NCI-H2196 treated with DMSO at 0.1 percent for 48 hours (cell line): ENCODE results near the gene MIER1.
"Not testable (repeated sequence)": the region's sequence is repeated elsewhere in the genome, so short reads cannot be mapped to it uniquely, and the experiment has no call there.

Experiments used
- DNase-seq: peaks from one replicate; lab custom pipeline; 2025; ENCODE audit not compliant: unreplicated experiment; lab: John Stamatoyannopoulos, UW

MIER1 gene

DNA sequence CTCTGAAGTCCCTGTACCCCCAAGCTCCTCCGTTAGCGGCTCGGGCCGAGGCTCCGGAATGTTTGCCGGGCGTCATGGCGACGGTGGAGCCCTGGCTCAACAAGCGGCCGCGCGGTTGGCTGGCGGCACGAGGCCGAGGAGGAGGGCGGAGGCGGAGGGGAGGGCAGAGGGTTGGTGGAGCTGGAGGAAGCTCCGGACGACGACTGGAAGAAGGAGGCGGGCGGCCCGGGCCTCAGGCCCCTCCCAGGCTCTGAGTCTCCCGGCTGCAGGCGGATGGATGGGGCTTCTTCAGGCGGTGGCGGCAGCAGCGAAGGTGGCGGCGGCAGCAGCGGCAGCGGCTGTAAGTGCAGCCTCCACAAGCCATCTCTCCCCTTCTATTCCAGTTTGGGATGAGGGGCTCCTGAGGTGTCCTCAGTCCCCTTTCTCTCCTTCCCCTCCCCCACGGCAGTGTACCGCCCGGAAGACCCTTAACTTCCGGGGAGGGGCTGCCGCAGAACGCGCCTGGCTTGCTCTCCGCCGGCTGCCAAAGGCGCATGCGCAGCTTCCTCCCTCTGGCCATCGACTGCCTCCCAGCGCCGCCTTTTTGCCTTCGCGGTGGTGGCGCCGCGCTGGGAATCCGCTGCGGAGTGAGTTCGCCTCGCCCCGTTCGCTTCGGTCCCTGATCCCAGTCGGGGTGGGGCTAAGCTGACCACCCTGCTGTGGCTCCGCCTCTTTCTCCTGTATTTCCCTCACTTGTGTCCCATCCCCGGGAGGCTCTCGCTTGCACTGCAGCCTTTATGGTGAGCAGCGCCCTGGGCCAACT is at the start of gene MIER1, which contains the start of gene DNAI4:
Gene MIER1 (plus strand): TSS at position 235 of the 802 bp plus-strand sequence. CDS start 39 bp downstream, at position 274.
Gene DNAI4 (minus strand): TSS at position 101 of the 802 bp plus-strand sequence. CDS start 25 bp downstream, at position 76.
- DNase-seq: peak; percentile 98

GRCh38 chr1:66876664-66877063 is 48.1 kb upstream of the MIER1 start:
- DNase-seq: no peak

DNA sequence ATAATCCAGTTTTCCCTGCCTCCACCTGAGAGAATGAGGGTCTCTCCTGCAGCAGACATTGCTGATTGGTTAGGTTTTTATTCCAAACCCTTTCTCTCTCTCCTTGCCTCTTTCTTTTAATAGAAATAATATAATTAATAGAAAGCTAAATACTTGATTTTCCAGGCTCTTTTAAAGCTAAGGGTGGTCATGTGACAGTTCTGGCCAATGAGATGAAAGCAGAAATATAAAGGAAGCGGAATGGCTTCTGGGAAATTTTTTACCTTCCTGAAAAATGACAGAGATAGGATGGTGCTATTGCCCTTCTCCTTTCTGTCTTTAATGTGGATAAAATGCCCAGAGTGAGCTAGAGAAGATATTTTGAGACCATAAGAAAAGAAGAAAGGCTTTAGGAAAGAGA is 35.8 kb upstream of the MIER1 start:
- no peak for DNase-seq

DNA sequence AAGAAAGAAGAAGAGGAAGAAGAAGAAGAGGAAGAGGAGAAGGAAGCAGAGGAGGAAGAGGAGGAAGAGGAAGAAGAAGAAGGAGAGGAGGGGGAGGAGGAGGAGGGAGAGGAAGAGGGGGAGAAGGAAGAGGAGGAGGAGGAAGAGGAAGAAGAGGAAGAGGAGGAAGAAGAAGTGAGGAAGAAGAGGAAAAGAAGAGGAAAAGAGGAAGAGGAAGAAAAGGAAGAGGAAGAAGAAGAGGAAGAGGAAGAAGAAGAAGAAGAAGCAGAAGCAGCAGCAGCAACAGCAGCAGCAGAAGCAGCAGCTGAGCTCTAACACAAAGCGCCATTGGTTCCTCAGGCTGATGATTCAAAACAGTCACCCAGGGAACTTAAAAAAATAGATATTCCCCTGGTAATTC is 34.2 kb upstream of the MIER1 start:
- no peak for DNase-seq

- DNase-seq: no peak
Observed at GRCh38 chr1:66893712-66894111, 31.1 kb upstream of the MIER1 start.

DNA sequence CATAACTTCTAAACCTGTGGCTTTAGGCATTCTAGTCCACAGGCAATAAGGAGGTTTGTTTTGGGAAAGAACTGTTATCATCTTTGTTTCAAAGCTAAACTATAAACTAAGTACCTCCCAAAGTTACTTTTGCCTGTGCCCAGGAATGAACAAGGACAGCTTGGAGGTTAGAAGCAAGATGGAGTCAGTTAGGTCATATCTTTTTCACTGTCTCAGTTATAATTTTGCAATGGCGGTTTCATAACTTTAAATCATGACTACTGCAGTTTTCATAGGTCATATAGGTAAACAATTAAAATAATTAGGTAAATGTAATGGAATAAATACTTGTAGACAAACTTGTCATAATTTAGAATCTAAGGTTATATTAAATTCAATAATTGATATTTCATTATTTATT is 9.6 kb upstream of the MIER1 start:
- DNase-seq: not testable (repeated sequence)

DNA sequence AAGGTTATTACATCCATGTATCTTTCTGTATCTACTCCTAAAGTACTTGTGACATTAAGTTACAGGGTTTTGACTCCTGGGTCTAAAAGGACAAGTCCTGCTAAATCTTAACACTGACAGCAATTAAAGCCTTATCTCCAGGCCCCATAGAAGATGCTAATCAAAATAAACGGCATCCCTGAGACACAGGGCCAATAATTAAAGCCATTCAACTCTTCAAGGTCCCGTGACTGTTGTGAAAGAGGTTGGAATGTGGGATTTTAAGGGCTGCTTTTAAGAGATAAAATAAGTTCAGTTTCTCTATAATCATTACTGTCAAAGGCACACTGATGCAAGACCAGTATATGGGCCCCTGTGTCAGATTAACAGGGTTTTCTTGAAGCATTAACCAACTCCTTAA is 8.5 kb upstream of the MIER1 start:
- no peak for DNase-seq

DNA sequence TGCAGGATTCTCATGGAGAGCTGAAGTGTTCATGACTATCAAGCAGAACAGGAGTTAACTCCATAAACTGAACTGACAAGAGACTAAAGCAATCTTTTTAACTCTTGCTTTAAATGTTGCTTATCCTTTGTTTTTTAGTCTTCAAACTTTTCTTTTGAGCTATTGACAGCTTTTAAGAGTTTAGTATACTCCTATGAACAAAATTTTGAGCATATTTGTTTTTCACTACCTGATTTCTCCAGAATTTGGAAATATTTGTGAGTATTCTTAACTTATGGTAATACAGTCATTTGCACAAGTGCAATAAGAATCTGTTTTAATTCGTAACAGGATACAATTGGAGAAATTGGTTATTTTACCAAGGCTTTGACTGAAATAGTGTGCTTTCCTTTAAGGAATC is 7.3 kb upstream of the MIER1 start:
- DNase-seq: no peak

DNA sequence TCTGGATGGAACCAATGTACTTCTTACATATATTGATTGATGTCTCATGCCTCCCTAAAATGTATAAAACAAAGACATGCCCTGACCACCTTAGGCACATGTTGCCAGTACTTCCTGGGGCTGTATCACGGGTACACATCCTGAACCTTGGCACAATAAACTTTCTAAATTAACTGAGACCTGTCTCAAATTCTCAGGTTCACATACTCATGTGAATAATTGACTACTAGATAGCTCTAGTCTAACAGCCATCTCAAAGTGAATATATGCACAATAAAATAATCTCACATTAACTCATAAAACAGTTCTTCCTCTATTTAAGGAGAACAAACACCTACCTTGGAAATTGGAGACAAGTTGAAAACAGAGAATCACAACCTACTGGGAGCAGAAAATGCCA is 5.7 kb upstream of the MIER1 start:
- DNase-seq: no peak

GRCh38 chr1:66919828-66920227 is 5.0 kb upstream of the MIER1 start:
- DNase-seq: no peak

DNA sequence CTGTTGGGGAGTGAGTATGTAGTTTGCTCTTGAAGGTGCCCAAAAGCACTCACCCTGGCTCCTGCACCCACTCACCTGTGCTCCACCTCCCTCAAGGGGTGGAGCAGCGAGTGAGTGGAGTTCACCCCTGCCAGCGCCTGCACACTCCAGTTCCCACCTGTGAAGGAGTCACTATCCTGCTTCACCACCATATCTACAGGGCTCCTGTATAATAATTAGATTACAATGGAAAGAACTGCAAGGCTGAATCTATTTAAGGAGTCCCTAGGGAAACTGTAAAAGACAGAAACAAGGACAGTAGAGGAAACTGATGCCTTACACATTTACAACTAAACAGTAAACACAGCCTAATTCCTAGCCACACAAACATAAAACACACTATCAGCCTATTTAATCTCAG is 4.2 kb upstream of the MIER1 start:
- no peak for DNase-seq

- DNase-seq: no peak
Observed at GRCh38 chr1:66925558-66925910, 744 bp downstream of the MIER1 start.

GRCh38 chr1:66925944-66926343 is 1.2 kb downstream of the MIER1 start:
- DNase-seq: no peak

DNA sequence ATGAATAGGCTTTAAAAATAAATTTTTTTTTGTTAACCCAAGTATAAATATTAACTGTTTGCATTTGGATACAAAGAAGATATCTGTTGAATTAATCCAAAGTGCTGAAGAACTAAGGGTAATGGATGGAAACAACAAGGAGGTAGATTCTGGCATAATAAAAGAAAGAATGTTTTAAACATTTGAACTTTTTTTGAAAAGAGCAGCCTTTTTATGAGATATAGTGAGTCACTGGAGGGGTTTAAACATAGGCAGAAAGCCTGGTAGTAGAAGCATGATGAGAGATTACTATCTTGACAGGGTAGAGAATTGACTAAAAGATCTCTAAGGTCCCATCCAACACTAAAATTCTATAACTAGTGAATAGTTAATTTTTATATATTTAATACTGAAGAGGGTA is 2.7 kb downstream of the MIER1 start:
- no peak for DNase-seq

DNA sequence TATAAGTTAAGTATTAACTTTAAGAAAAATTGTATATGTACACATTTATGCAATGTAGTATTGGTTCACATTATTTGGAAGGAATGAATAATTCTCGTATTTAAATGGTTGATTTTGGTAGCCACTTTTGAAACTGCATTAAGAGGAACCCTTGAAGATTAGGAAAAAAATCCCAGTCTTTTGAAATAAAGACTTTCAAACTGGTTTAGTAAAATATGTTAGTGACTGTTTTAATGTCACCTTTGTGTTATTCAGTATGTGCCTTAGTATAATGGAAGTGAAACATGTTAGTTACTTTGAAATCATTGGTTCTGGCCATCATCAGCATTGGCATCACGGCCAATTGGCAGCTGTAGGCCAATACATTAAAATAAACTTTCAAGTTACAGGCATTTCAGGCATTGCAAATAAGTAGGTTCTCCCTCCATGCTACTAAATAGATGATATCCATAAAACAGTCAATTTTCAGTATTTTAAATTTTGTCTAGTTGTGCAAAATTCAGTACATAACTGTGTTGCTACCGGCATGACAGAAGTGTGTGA is 4.4 kb downstream of the MIER1 start:
- DNase-seq: no peak

GRCh38 chr1:66929691-66929998 is 4.9 kb downstream of the MIER1 start:
- DNase-seq: no peak

DNA sequence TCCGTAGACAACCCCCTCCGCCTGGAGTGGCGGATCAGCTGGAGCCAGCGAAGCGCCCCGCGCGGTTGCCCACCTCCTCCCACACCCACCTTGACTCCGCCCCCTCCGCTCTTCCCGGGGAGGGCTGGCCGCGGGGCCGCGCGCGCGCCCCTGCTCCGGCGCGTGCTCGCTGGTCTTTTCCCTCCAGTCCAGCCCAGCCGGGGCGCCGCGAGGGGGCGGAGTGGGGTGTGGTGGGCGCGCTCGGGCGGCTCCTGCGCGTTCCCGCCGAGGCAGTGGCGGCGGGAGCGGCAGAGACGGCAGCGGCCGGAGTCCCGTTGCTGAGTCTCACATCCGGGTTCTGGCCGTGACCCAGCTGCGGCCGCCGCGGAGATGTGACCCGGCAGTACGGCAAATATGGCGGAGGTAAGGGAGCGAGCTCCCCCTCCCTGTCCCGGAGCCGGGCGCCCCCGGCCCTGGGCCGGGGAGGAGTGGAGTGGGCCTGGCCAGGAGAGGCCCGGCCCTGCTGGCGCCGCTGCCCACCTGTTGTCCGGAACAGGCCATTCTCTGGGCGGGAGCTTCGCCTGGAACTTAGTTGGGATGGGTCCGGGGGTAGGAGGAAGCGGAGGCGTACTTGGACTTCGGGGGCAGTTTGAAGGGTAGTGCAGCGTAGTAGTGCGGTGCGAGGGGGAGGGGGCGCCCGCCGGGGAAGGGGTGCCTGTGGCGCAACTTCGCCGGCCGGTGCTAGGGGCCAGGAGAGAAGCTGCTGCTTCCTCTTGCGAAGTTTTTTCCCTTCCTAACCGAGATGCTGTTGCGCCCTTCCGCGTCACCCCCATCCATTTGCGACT is 5.4 kb downstream of the MIER1 start:
- DNase-seq: peak; percentile 92

DNA sequence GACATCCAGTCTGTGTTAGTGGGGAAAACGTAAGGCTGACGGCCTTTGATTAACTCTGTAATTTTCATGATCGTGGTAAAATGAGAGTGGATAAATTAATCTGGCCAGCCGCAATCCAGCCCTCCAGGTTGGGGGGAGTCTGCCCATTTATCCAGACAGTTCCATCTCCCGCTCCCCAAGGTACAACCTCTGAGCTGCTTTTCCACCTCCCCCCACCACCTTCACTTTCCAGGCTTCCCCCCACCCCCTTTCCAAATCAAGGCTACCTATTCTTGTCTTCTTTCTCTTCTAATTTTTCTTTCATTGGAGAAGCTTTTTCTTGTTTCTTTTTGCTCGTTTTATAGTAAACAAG is 6.0 kb downstream of the MIER1 start:
- no peak for DNase-seq

- no peak for DNase-seq
Observed at GRCh38 chr1:66931590-66931989, 6.8 kb downstream of the MIER1 start.

GRCh38 chr1:66932291-66932690 is 7.5 kb downstream of the MIER1 start:
- DNase-seq: no peak

DNA sequence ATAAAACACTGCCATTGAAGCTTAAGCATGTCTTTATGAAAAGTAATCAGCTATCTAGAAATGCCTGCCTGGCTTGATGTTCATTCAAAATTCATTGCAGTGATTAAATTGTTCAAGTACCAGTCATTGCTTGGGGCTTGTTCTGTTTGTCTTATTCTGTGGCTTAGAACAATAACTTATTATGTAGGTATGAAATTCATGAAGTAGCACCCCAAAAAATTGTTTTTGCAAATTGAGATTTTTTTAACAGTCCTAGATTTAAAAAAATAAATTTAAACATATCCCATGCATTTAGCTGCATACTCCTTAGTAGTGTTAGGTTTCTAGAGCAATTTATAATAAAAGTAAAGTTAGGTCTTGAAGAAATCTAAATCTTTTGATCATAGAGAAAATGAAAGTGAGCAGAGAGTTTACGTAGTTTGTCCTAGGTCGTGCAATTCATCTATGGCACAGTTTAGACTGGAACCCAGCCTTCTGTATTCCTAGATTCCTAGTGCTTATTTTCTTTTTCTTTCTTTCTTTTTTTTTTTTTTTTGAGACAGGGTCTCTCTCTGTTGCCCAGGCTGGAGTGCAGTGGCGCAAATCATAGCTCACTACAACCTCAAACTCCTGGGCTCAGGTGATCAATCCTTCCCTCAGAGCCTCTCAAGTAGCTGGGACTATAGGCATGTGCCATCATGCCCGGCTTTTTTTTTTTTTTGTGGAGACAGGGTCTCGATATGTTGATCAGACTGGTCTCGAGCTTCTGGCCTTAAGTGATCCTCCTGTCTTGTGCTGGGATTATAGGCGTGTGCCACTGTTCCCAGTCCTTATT is 9.3 kb downstream of the MIER1 start:
- DNase-seq: no peak
